Measurements from ENCODE around the gene SEMA4B.

Gene SEMA4B

GRCh38 chr15:90219421-90220141 lies 18.5 kb downstream of the SEMA4B start:
- Histone ChIP-seq H4K5ac (ENCODE audit: low read length) (no peak overlapping the region), H3K23ac (ENCODE audit: low read length) (no peak overlapping the region), H2BK120ac (ENCODE audit: low read depth, low read length) (no peak overlapping the region), H3K27ac (ENCODE audit: low read depth, low read length) (no peak overlapping the region), H2BK15ac (replicated peaks; ENCODE audit: low read depth) (no peak overlapping the region), H4K8ac (ENCODE audit: low read depth, low read length) (no peak overlapping the region), H3K36me3 (ENCODE audit: control insufficient read depth, insufficient read depth, low read length) (no peaks in the 10 kb centered on the region), H3K9ac (ENCODE audit: low read length) (no peak overlapping the region), H2AK5ac (ENCODE audit: low read length) (no peak overlapping the region), H3K18ac (ENCODE audit: low read length) (no peak overlapping the region), H3K79me1 (ENCODE audit: low read length) (peaks cover 1% of the 10 kb centered on the region), H3K27me3 (ENCODE audit: insufficient read depth, low read length, poor library complexity) (no peaks in the 10 kb centered on the region), H3K4me2 (ENCODE audit: low read length) (no peak overlapping the region), H3K4me3 (ENCODE audit: low read length) (no peak overlapping the region), H3K4me1 (ENCODE audit: control insufficient read depth, low read depth, low read length) (no peaks in the 10 kb centered on the region), H3K4ac (ENCODE audit: low read depth, low read length) (no peak overlapping the region), H2BK5ac (ENCODE audit: low read length) (no peak overlapping the region), H3K56ac (ENCODE audit: low read length) (no peak overlapping the region), H3K79me2 (ENCODE audit: control insufficient read depth, insufficient read depth, low read length) (no peaks in the 10 kb centered on the region)
- no CpG with 5 or more reads among the region's 17 CpGs for WGBS (ENCODE audit: extremely low coverage, insufficient coverage, low lambda C conversion rate)
- peak; percentile 52 for DNase-seq

- H3K79me1 ChIP-seq (ENCODE audit: low read length) = no peaks in the 10 kb centered on the region
- no peak overlapping the region for H4K5ac ChIP-seq (ENCODE audit: low read length)
- H3K23ac ChIP-seq (ENCODE audit: low read length) = no peak overlapping the region
- no peak overlapping the region for H3K27ac ChIP-seq (ENCODE audit: low read depth, low read length)
- H2AK5ac ChIP-seq (ENCODE audit: low read length) = no peak overlapping the region
- H2BK5ac ChIP-seq (ENCODE audit: low read length) = no peak overlapping the region
- peak; percentile 86 for DNase-seq
- H2BK120ac ChIP-seq (ENCODE audit: low read depth, low read length) = no peak overlapping the region
- H3K4me2 ChIP-seq (ENCODE audit: low read length) = no peak overlapping the region
- no peaks in the 10 kb centered on the region for H3K79me2 ChIP-seq (ENCODE audit: control insufficient read depth, insufficient read depth, low read length)
- no peak overlapping the region for H2BK15ac ChIP-seq (replicated peaks; ENCODE audit: low read depth)
- no peaks in the 10 kb centered on the region for H3K4me1 ChIP-seq (ENCODE audit: control insufficient read depth, low read depth, low read length)
- H3K27me3 ChIP-seq (ENCODE audit: insufficient read depth, low read length, poor library complexity) = no peaks in the 10 kb centered on the region
- no peak overlapping the region for H3K9ac ChIP-seq (ENCODE audit: low read length)
- no peak overlapping the region for H3K56ac ChIP-seq (ENCODE audit: low read length)
- no CpG with 5 or more reads among the region's 14 CpGs for WGBS (ENCODE audit: extremely low coverage, insufficient coverage, low lambda C conversion rate)
- no peak overlapping the region for H3K18ac ChIP-seq (ENCODE audit: low read length)
- H3K4ac ChIP-seq (ENCODE audit: low read depth, low read length) = no peak overlapping the region
- H3K4me3 ChIP-seq (ENCODE audit: low read length) = no peak overlapping the region
- no peaks in the 10 kb centered on the region for H3K36me3 ChIP-seq (ENCODE audit: control insufficient read depth, insufficient read depth, low read length)
- H4K8ac ChIP-seq (ENCODE audit: low read depth, low read length) = no peak overlapping the region
These were observed 20.2 kb downstream of the SEMA4B start for GRCh38 chr15:90221246-90221900.

GRCh38 chr15:90222547-90222946 lies 21.4 kb downstream of the SEMA4B start:
- no peaks in the 10 kb centered on the region for H3K4me1 ChIP-seq (ENCODE audit: control insufficient read depth, low read depth, low read length)
- no peak overlapping the region for H4K8ac ChIP-seq (ENCODE audit: low read depth, low read length)
- no peaks in the 10 kb centered on the region for H3K79me1 ChIP-seq (ENCODE audit: low read length)
- no peak overlapping the region for H3K4ac ChIP-seq (ENCODE audit: low read depth, low read length)
- H4K5ac ChIP-seq (ENCODE audit: low read length) = no peak overlapping the region
- no peak overlapping the region for H3K27ac ChIP-seq (ENCODE audit: low read depth, low read length)
- no CpG with 5 or more reads among the region's 2 CpGs for WGBS (ENCODE audit: extremely low coverage, insufficient coverage, low lambda C conversion rate)
- no peak overlapping the region for H2AK5ac ChIP-seq (ENCODE audit: low read length)
- no peak overlapping the region for H2BK120ac ChIP-seq (ENCODE audit: low read depth, low read length)
- H3K23ac ChIP-seq (ENCODE audit: low read length) = no peak overlapping the region
- H2BK15ac ChIP-seq (replicated peaks; ENCODE audit: low read depth) = no peak overlapping the region
- no peak overlapping the region for H3K4me2 ChIP-seq (ENCODE audit: low read length)
- H3K56ac ChIP-seq (ENCODE audit: low read length) = no peak overlapping the region
- no peak for DNase-seq
- no peak overlapping the region for H3K4me3 ChIP-seq (ENCODE audit: low read length)
- H3K9ac ChIP-seq (ENCODE audit: low read length) = no peak overlapping the region
- no peaks in the 10 kb centered on the region for H3K36me3 ChIP-seq (ENCODE audit: control insufficient read depth, insufficient read depth, low read length)
- H3K79me2 ChIP-seq (ENCODE audit: control insufficient read depth, insufficient read depth, low read length) = no peaks in the 10 kb centered on the region
- no peak overlapping the region for H3K18ac ChIP-seq (ENCODE audit: low read length)
- no peaks in the 10 kb centered on the region for H3K27me3 ChIP-seq (ENCODE audit: insufficient read depth, low read length, poor library complexity)
- H2BK5ac ChIP-seq (ENCODE audit: low read length) = no peak overlapping the region

GRCh38 chr15:90223441-90224165 lies 22.5 kb downstream of the SEMA4B start:
- no peak overlapping the region for H2BK15ac ChIP-seq (replicated peaks; ENCODE audit: low read depth)
- no peak overlapping the region for H3K56ac ChIP-seq (ENCODE audit: low read length)
- H2AK5ac ChIP-seq (ENCODE audit: low read length) = no peak overlapping the region
- no peaks in the 10 kb centered on the region for H3K79me1 ChIP-seq (ENCODE audit: low read length)
- H3K36me3 ChIP-seq (ENCODE audit: control insufficient read depth, insufficient read depth, low read length) = no peaks in the 10 kb centered on the region
- H3K9ac ChIP-seq (ENCODE audit: low read length) = no peak overlapping the region
- no peak overlapping the region for H3K27ac ChIP-seq (ENCODE audit: low read depth, low read length)
- H3K4me1 ChIP-seq (ENCODE audit: control insufficient read depth, low read depth, low read length) = no peaks in the 10 kb centered on the region
- WGBS (ENCODE audit: extremely low coverage, insufficient coverage, low lambda C conversion rate) = no CpG with 5 or more reads among the region's 22 CpGs
- no peaks in the 10 kb centered on the region for H3K27me3 ChIP-seq (ENCODE audit: insufficient read depth, low read length, poor library complexity)
- no peak overlapping the region for H3K4me3 ChIP-seq (ENCODE audit: low read length)
- H3K4ac ChIP-seq (ENCODE audit: low read depth, low read length) = no peak overlapping the region
- no peak overlapping the region for H4K5ac ChIP-seq (ENCODE audit: low read length)
- no peak overlapping the region for H3K4me2 ChIP-seq (ENCODE audit: low read length)
- H2BK5ac ChIP-seq (ENCODE audit: low read length) = no peak overlapping the region
- no peak overlapping the region for H4K8ac ChIP-seq (ENCODE audit: low read depth, low read length)
- no peaks in the 10 kb centered on the region for H3K79me2 ChIP-seq (ENCODE audit: control insufficient read depth, insufficient read depth, low read length)
- no peak overlapping the region for H3K18ac ChIP-seq (ENCODE audit: low read length)
- H2BK120ac ChIP-seq (ENCODE audit: low read depth, low read length) = no peak overlapping the region
- no peak for DNase-seq
- H3K23ac ChIP-seq (ENCODE audit: low read length) = no peak overlapping the region

GRCh38 chr15:90225047-90225446 lies 23.9 kb downstream of the SEMA4B start:
- no peak overlapping the region for H2AK5ac ChIP-seq (ENCODE audit: low read length)
- no peak overlapping the region for H2BK120ac ChIP-seq (ENCODE audit: low read depth, low read length)
- no peaks in the 10 kb centered on the region for H3K79me1 ChIP-seq (ENCODE audit: low read length)
- H3K4me2 ChIP-seq (ENCODE audit: low read length) = no peak overlapping the region
- H4K8ac ChIP-seq (ENCODE audit: low read depth, low read length) = no peak overlapping the region
- H3K27ac ChIP-seq (ENCODE audit: low read depth, low read length) = no peak overlapping the region
- no peak for DNase-seq
- peaks cover 3% of the 10 kb centered on the region for H3K36me3 ChIP-seq (ENCODE audit: control insufficient read depth, insufficient read depth, low read length)
- H3K23ac ChIP-seq (ENCODE audit: low read length) = no peak overlapping the region
- no peak overlapping the region for H2BK5ac ChIP-seq (ENCODE audit: low read length)
- no peak overlapping the region for H2BK15ac ChIP-seq (replicated peaks; ENCODE audit: low read depth)
- H4K5ac ChIP-seq (ENCODE audit: low read length) = no peak overlapping the region
- H3K4me3 ChIP-seq (ENCODE audit: low read length) = no peak overlapping the region
- H3K18ac ChIP-seq (ENCODE audit: low read length) = no peak overlapping the region
- H3K79me2 ChIP-seq (ENCODE audit: control insufficient read depth, insufficient read depth, low read length) = no peaks in the 10 kb centered on the region
- WGBS (ENCODE audit: extremely low coverage, insufficient coverage, low lambda C conversion rate) = no CpG with 5 or more reads among the region's 17 CpGs
- no peak overlapping the region for H3K4ac ChIP-seq (ENCODE audit: low read depth, low read length)
- no peak overlapping the region for H3K56ac ChIP-seq (ENCODE audit: low read length)
- no peaks in the 10 kb centered on the region for H3K4me1 ChIP-seq (ENCODE audit: control insufficient read depth, low read depth, low read length)
- H3K9ac ChIP-seq (ENCODE audit: low read length) = no peak overlapping the region
- H3K27me3 ChIP-seq (ENCODE audit: insufficient read depth, low read length, poor library complexity) = no peaks in the 10 kb centered on the region
